Type B pancreatic cell (in vitro differentiated cells): Measurements from ENCODE around the gene SPIN4. TPM values are rescaled to one million over a fixed set of nuclear protein-coding genes. Genes with fewer than 3 reads are reported as not detected.
"Not testable (repeated sequence)": the region's sequence is repeated elsewhere in the genome, so short reads cannot be mapped to it uniquely, and the experiment has no call there.

Experiments
- DNase-seq: peaks from one replicate; pipeline ENCODE4 v3.0.0; 2021; ENCODE audit warnings: mixed read lengths; ENCODE audit not compliant: unreplicated experiment; ENCODE audit errors: extremely low spot score
- H3K27ac Mint-ChIP-seq: 2 replicates; pipeline ENCODE4 v1.8.0; 2021; ENCODE audit warnings: mild to moderate bottlenecking, mixed read lengths
- H3K27me3 Mint-ChIP-seq: 2 replicates; pipeline ENCODE4 v1.8.0; 2021; ENCODE audit warnings: mixed read lengths
- H3K36me3 Mint-ChIP-seq: 2 replicates; pipeline ENCODE4 v1.8.0; 2021; ENCODE audit warnings: mixed read lengths
- H3K4me1 Mint-ChIP-seq: one replicate; pipeline ENCODE4 v1.8.0; 2021; ENCODE audit warnings: mixed read lengths; ENCODE audit not compliant: unreplicated experiment
- H3K4me3 Mint-ChIP-seq: 2 replicates; pipeline ENCODE4 v1.8.0; 2021; ENCODE audit warnings: mild to moderate bottlenecking, mixed read lengths
- H3K9me3 Mint-ChIP-seq: 2 replicates; pipeline ENCODE4 v1.8.0; 2021; ENCODE audit warnings: mixed read lengths
- CTCF ChIP-seq: fragments of 200-600 bp; sonication (generic); conservative IDR thresholded peaks from 2 replicates; pipeline ENCODE4 v1.5.0; 2021; ENCODE audit warnings: antibody characterized with exemption, mild to moderate bottlenecking
- long read RNA-seq: library from polyadenylated mRNA; unstranded; transcript quantifications from one replicate; pipeline ENCODE4 v2.0.0, GENCODE V29; 2020
- total RNA-seq: library from RNA; stranded (reverse); gene quantifications from 2 replicates; pipeline ENCODE4 v1.2.1, GENCODE V29; 2021; ENCODE audit warnings: low replicate concordance

Gene SPIN4
- total RNA-seq = 6.4 and 8.4 TPM in 2 replicates
- long read RNA-seq, full-length matches to known transcripts = 2 of 2 reads
- long read RNA-seq, partial matches to known transcripts = 0 of 2 reads
- long read RNA-seq, other reads (novel, unspliced or antisense) = 0 of 2 reads

DNA sequence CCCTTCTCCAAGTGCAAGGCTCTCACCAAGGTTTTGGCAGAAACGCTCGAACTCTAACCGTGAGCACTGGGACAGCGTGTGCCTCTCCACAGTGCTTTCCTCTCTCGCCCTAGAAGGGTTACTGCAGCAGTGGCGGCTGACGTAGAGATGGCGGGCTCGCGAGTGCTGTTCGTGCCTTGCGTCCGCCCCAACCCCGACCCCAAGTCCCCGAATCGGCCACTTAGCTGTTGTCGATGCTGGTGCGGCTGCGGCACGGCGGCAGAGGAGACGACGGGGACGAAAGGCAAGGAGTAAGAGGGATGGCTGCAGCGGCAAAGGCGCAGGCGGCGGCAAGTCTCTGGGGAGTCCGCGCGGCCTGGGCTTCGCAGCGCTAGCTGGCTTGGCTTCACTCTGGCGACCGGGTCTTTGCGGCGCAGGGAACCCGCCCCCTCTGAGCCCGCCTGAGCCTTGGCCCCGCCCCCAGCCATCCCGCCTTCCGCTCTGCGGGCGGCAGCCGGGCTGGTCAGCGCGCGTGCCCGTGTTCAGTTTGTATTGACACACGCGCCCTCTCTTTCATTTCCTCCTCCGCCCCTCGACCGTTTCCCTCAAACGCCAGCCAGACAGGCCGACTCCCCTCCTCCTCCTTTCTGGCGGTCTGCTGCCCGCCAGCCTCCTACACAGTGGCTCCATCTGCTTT lies at the start of gene SPIN4:
SPIN4 (minus strand) TSS at position 392 of the 676 bp plus-strand sequence. CDS start 513 bp downstream, outside the sequence.
- H3K36me3 Mint-ChIP-seq = no peaks in the 10 kb centered on the region
- no peaks in the 10 kb centered on the region for H3K4me1 Mint-ChIP-seq
- no peaks in the 10 kb centered on the region for H3K27me3 Mint-ChIP-seq
- DNase-seq = peak; percentile 83
- TF ChIP-seq CTCF = no peak
- no peaks in the 10 kb centered on the region for H3K9me3 Mint-ChIP-seq
- H3K27ac Mint-ChIP-seq = peak within 1 kb of the TSS; percentile 68
- peak within 1 kb of the TSS; percentile 95 for H3K4me3 Mint-ChIP-seq

GRCh38 chrX:63400340-63400739 lies 49.2 kb upstream of the SPIN4 start:
- DNase-seq = no peak
- H3K4me3 Mint-ChIP-seq = no peak overlapping the region
- H3K36me3 Mint-ChIP-seq = no peaks in the 10 kb centered on the region
- H3K4me1 Mint-ChIP-seq = no peaks in the 10 kb centered on the region
- H3K27me3 Mint-ChIP-seq = no peaks in the 10 kb centered on the region
- H3K27ac Mint-ChIP-seq = no peak overlapping the region
- H3K9me3 Mint-ChIP-seq = peaks cover 6% of the 10 kb centered on the region
- no peak for TF ChIP-seq CTCF

DNA sequence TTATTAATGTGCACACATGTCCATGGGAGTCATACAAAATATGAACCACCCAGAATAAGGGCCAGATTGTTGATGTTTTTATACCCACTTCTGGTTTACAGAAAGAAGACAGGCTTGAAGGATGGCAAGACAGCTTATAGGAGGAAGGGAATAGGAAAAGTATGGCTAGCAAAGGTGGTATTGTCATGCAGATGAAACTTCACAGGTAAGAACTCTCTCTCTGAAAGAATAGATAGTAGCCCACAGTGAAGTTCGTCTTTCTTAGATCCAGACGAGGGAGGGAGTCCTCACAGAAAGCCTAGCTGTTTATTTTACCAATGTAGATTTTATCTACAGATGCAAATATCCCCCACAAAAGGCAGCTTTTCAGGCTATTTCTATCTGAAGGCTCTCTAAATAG lies 43.7 kb upstream of the SPIN4 start:
- Mint-ChIP-seq H3K27ac (no peak overlapping the region), H3K4me1 (no peaks in the 10 kb centered on the region), H3K4me3 (no peak overlapping the region), H3K27me3 (no peaks in the 10 kb centered on the region), H3K36me3 (no peaks in the 10 kb centered on the region), H3K9me3 (no peaks in the 10 kb centered on the region)
- DNase-seq = no peak
- no peak for TF ChIP-seq CTCF

GRCh38 chrX:63393094-63393493 lies 42.0 kb upstream of the SPIN4 start:
- H3K4me1 Mint-ChIP-seq, H3K4me3 Mint-ChIP-seq, DNase-seq, H3K36me3 Mint-ChIP-seq, H3K27me3 Mint-ChIP-seq, H3K9me3 Mint-ChIP-seq, H3K27ac Mint-ChIP-seq: not testable (repeated sequence)

- no peak overlapping the region for H3K4me3 Mint-ChIP-seq
- no peak overlapping the region for H3K27ac Mint-ChIP-seq
- no peaks in the 10 kb centered on the region for H3K36me3 Mint-ChIP-seq
- H3K4me1 Mint-ChIP-seq = no peaks in the 10 kb centered on the region
- no peaks in the 10 kb centered on the region for H3K9me3 Mint-ChIP-seq
- H3K27me3 Mint-ChIP-seq = no peaks in the 10 kb centered on the region
- DNase-seq = no peak
- no peak for TF ChIP-seq CTCF
These were observed 36.3 kb upstream of the SPIN4 start for GRCh38 chrX:63387411-63387810.

DNA sequence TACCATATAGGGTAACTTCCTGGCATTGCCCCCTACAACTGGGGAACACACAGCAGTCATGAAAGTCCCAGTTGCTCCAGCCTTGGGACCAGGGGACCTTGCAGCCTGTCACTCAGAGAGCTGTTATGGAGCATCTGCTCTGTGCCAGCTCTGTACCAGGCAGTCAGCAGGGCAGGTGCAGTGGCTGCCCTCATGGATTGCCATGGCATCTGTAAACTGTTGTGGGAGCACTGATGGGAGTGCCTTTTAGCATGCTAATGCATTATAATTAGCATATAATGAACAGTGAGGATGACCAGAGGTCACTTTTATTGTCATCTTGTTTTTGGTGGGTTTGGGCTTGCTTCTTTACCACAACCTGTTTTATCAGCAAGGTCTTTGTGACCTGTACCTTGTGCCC lies 33.1 kb upstream of the SPIN4 start:
- H3K4me1 Mint-ChIP-seq, H3K4me3 Mint-ChIP-seq, DNase-seq, H3K9me3 Mint-ChIP-seq, H3K27me3 Mint-ChIP-seq, H3K36me3 Mint-ChIP-seq, H3K27ac Mint-ChIP-seq: not testable (repeated sequence)

- not testable (repeated sequence) for H3K4me1 Mint-ChIP-seq, H3K36me3 Mint-ChIP-seq, DNase-seq, H3K9me3 Mint-ChIP-seq, H3K4me3 Mint-ChIP-seq, H3K27ac Mint-ChIP-seq, H3K27me3 Mint-ChIP-seq
These were observed 21.9 kb upstream of the SPIN4 start for GRCh38 chrX:63373012-63373411.

- DNase-seq, H3K4me3 Mint-ChIP-seq, H3K27me3 Mint-ChIP-seq, H3K9me3 Mint-ChIP-seq, H3K27ac Mint-ChIP-seq, H3K36me3 Mint-ChIP-seq, H3K4me1 Mint-ChIP-seq: not testable (repeated sequence)
These were observed 16.6 kb upstream of the SPIN4 start for GRCh38 chrX:63367699-63368098.
